Epithelial cell of esophagus (primary cell): ENCODE measurements around the gene NLRP1.

Experiments used
- DNase-seq: peaks from one replicate; pipeline ENCODE4 v3.0.0; 2010; ENCODE audit warnings: low read depth
- H3K4me3 ChIP-seq: 2 replicates; pipeline ENCODE4 v1.5.1; 2011; ENCODE audit warnings: mild to moderate bottlenecking, low read length, control low read depth
- CTCF ChIP-seq: IDR thresholded peaks from 2 replicates; pipeline ENCODE4 v1.5.1; 2011; ENCODE audit warnings: low read depth, mild to moderate bottlenecking, low read length, control low read depth, inconsistent platforms; ENCODE audit not compliant: insufficient read depth; ENCODE audit errors: missing control alignments

Gene NLRP1

GRCh38 chr17:5511401-5512225 lies 72.7 kb downstream of the NLRP1 start:
- H3K4me3 ChIP-seq, result no peak overlapping the region
- no peak for DNase-seq
- TF ChIP-seq CTCF, result no peak

DNA sequence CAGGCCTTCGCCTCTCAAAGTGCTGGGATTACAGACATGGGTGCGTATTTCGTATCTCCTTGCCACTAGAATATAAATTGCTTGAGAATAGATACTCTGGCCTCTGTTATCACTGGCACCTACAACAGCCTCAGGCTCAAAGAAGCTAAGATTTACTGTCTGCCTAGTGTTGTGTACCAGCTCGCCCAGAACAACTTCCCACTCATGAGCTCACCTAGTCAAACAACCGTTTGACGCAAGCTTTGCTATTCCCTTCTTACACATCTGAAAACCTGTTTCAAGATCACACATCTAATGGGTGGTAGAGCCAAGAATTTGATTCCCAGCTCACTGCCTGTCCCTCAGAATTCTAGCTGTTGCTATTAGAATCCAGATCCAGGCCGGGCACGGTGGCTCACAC lies 73.5 kb downstream of the NLRP1 start:
- TF ChIP-seq CTCF, result no peak
- no peak overlapping the region for H3K4me3 ChIP-seq

DNA sequence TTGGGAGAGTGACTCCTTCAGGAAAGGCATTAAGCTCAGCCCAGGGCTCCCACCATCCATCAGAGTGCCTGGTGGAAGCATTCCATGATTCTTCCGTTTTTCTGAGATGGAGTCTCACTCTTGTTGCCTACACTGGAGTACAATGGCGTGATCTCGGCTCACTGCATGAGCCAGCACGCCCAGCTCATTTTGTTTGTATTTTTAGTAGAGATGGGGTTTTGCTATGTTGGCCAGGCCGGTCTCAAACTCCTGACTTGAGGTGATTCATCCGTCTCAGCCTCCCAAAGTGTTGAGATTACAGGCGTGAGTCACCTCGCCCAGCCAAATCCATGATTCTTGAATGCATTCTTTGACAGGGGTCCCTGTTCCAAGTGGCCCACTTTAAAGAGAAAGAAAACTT lies 74.8 kb downstream of the NLRP1 start:
- no peak overlapping the region for H3K4me3 ChIP-seq
- peak; percentile 77 for DNase-seq
- no peak for TF ChIP-seq CTCF

More for the DNA sequence above, 73.5 kb downstream of the NLRP1 start:
- DNase-seq, result peak; percentile 91

DNA sequence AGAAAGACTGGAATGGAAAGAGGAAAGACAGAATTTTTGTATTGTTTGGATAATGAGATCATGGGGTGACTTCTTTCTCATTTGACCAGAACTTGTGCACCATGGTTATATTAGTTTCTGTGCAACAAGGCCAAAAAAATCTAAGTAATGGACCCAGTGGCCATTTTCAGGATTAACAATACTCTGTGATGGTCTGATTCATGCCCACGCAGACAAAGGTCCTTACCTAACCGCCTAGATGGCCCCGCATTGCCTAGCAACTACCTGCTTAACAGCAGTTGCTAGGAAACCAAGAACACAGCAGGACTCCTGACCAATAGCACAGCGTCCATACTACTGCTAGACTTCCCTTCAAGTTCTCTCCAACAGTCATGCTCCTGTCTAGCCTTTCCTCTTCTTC lies 75.5 kb downstream of the NLRP1 start:
- no peak overlapping the region for H3K4me3 ChIP-seq
- peak; percentile 65 for DNase-seq
- TF ChIP-seq CTCF, result no peak

GRCh38 chr17:5506307-5506706 lies 78.0 kb downstream of the NLRP1 start:
- TF ChIP-seq CTCF, result no peak
- no peak for DNase-seq
- no peak overlapping the region for H3K4me3 ChIP-seq

DNA sequence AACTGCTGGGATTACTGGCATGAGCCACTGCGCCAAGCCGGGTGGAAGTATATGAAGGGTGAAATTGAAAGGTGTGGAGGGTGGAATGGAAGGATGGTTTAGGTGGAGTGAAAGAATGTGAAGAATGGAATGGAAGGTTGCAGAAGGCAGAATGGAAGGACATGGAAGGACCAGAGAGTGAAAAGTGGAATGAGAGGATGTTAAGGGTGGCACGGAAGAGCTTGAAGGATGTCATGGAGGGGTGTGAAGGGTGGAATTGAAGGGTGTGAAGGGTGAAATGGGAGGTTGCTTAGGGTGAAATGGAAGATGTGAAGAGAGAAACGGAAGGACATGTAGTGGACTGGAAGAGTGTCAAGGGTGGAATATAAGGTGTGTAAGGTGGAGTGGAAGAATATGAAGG lies 81.8 kb downstream of the NLRP1 start:
- TF ChIP-seq CTCF, result no peak
- DNase-seq, result no peak
- no peak overlapping the region for H3K4me3 ChIP-seq

GRCh38 chr17:5501685-5502084 lies 82.6 kb downstream of the NLRP1 start:
- H3K4me3 ChIP-seq, result no peak overlapping the region
- TF ChIP-seq CTCF, result no peak

More at GRCh38 chr17:5501685-5502084, 82.6 kb downstream of the NLRP1 start:
- no peak for DNase-seq
